ENCODE results near the gene SLC6A12.
"Not testable (repeated sequence)": the region's sequence is repeated elsewhere in the genome, so short reads cannot be mapped to it uniquely, and the experiment has no call there.

The SLC6A12 gene

DNA sequence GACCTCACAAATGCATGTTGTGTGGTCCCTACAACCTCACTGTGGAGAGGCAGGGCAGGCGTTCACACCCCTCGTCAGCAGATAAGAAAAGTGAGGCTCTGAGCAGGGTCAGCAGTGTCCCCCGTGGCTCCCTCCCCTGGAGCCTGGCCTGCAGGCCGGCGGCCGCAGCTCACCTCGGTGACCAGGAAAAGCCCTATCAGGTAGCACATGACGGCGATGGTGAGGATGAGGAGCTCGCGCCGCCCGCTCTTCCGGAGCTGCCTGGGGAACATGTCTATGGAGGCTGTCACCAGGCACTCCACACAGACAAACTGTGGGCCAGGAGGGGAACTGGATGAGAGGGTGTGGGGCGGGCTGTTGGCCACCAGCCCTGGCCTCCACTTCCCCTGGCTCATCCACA lies 18.0 kb downstream of the SLC6A12 start:
- DNase-seq: no peak

DNA sequence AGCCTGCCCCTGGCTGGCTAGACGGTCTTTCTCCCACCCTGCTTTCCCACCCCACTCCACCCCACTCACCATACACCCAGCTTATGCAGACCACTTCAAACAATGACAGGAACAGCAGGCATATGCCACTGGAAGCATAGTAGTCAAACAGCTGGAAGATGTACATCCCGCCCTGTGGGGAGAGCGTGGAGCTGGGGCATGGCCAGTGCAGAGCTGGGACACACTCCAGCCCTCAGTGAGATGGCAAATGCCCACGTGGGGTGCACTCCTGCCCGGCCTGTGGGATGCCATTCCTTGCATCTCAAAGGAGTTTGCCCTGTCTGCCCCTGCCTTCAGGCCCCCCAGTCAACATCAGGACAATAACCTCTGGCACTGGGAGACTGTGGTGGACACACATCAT lies 18.8 kb downstream of the SLC6A12 start:
- DNase-seq: no peak

DNA sequence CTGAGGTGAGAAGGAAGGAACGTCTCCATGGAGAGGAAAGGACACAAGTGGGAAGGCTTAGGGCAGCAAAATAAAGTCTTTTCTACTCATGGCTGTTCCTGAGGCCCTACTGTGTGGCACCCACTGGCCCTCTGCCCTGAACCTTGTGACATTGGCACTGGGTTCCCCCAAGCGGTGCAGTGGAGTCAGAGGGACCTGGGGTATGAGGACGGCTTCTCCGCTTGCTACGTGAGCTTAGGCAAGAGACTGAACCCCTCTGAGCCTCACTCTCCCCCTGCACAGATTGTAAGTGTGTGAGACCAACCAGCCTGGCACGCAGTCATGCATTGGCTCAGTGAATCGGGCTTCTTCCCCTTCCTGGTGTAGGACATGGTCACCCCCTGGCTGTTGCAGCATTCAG lies 19.7 kb downstream of the SLC6A12 start:
- no peak for DNase-seq

DNA sequence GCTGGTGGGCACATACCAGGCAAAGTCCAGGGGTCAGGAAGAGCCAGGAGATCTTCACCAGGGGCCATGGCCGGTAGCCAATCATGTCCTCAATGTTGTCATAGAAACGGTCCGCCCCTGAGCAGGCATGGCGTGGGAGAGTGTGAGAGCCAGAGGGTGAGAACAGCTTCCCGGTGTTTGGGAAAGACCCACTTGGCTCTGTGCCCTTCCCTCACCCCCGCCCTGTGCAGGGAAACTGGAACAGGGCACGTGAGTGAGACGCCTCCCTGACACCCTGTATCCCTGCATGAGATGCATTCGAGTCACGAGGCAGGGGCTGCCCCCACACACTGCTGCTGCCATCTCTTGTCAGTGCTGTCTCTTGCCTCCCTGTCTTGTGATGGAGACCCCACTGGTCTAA lies 20.7 kb downstream of the SLC6A12 start:
- no peak for DNase-seq

DNA sequence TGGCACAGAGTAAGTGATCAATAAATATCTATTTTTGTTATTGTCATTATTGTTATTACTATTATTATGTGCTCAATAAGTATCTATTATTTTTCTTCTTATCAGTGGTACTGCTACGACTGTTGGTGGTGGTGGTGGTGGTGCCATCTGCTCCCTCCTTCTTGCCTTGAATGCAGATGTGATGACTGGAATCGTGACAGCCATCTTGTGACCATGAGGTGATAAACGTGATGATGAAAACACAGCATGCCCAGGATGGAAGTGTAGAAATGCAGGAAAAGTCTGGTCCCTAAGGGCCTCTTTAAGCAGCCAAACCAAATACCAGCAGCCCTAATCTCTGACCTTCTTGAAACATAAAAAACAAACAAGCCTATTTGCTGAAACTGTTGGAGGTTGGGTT lies 22.4 kb downstream of the SLC6A12 start:
- DNase-seq: no peak

DNA sequence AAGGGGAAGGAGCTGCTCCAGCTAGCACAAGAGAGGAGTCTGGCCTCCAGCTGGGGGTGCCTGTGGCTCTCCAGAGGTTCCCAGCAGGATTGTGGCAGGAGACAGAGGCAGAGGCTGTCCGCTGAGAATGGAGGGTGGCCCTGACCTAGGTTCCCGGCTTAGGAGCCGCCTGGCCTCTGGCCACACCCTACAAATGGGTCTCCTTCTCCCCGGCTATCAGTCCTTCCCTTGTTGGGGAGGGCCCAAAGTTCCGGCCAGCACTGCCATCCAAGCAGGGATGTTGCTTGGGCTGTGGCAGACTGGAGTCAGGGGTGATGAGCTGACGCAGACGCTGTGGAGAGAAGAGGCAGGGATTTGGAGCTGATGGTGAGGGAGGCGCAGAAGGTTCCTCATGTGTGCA lies 23.1 kb downstream of the SLC6A12 start:
- no peak for DNase-seq

DNA sequence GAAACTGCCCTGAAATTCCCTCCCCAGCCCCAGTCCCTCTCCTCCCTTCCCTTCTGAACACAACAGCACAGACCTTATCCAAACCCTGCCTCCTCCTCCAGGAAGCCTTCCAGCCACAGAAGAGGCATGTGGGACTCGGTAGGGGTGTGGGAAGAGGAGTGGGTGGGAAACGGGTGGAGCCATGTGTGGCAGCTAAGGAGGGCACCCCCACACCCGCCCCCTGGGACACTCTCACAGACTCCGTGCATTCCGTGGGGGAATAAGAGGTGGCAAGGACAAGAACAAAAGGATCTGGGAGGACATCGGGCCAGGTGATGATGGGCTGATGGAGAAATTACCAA lies 24.4 kb downstream of the SLC6A12 start:
- DNase-seq: no peak

DNA sequence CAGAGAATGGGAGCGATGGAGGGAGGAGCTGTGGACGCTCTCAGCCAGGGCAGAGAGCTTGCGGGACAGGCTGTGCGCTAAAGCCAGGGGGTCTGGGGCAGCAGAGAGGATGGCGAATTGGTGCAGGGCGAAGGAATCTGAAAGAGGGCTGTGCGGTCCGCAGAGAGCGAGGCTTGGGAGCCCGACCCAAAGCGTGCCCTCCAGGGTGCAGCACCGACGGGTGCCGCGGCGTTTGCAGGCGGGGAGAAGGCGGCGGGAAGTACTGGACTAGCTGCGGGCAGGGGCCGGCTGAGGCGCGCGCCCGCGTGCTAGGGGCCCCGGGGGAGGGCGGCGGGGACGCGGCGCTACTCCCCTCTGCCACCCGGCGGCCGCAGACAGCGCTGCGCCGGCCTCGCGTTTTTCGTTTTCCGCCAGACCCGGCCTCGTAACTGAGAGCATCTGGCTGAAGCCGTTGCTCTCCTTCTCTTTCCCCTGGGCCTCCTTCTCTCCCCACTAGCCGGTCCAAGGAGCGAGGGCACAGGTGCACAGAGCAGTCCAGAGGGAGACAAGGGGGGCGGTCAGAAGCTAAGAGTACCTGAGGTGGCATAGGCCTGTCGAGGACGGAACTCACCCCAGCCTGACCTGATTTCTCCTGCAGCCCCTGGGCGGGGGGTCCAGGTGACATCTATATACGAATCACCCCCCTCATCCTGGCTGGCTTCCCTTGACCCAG lies 24.9 kb downstream of the SLC6A12 start:
- DNase-seq: peak; percentile 68

DNA sequence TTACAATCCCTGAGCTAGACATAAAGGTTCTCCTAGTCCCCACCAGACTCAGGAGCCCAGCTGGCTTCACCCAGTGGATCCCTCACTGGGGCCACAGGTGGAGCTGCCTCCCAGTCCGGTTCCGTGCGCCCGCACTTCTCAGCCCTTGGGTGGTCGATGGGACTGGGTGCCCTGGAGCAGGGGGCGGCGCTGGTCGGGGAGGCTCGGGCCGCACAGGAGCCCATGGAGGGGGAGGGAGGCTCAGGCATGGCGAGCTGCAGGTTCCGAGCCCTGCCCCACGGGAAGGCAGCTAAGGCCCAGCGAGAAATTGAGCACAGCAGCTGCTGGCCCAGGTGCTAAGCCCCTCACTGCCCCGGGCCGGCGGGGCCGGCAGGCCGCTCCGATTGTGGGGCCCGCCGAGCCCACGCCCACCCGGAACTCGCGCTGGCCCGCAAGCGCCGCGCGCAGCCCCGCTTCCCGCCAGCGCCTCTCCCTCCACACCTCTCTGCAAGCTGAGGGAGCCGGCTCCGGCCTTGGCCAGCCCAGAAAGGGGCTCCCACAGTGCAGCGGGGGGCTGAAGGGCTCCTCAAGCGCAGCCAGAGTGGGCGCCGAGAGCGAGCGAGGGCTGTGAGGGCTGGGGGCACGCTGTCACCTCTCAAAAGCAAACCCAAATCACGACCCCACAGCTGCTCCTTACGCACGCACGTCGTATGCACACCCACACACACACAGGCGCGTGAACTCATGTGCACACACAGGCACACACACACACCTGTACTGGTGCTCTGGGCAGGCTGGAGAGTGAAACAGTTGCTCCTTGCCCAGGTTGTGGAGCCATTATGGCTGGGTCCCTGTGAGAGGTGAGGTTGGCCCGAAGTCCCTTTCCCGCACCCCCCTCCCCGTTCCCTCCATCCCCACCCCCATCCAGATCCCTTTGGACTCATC lies 25.7 kb downstream of the SLC6A12 start:
- DNase-seq: not testable (repeated sequence)

DNA sequence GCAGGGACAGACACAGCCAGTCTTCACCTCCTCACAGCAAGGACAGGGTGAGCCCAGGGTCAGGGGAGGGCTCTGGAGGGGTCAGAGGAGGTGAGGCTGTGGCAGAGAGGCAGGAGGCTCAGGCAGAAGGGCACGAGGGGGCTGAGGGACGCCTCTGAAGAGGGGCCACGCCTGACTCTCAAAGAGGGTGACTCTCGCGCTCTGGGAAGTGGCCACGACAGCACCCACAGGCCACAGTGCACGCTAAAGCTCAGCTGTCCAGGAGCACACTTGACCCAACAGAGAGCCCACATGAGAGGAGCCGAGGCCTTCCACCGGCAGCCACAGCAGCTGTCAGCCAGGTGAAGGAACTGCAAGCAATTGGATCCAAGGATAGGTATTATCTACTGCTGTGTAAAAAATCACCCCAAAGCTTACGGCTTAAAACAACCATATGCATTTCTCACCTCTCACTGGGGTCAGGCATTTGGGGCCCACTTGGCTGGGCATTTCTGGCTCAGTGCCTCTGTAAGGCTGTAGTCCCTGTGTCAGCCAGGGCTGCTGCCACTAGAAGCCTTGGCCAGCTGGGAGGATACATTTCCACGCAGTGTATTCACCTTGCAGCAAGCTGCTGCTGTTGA lies 27.8 kb downstream of the SLC6A12 start:
- DNase-seq: no peak

DNA sequence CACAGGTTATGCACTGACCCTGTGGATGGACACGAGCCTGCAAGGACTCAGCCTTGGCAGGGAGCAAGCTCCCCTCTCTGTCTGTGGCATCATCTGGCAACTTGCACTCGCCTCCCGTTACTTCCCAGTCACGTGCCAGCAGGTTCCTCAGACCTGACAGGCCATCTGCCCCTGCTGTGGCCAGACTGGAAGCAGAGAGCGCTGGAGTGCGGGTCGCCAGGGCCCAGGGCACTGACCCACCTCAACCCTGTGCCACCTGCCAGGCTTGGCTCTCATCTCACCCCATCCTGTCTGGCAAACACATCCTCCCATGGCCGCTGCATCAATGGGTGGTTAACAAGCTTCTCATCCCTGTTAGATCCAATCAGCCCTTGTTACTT lies 28.4 kb downstream of the SLC6A12 start:
- DNase-seq: no peak

DNA sequence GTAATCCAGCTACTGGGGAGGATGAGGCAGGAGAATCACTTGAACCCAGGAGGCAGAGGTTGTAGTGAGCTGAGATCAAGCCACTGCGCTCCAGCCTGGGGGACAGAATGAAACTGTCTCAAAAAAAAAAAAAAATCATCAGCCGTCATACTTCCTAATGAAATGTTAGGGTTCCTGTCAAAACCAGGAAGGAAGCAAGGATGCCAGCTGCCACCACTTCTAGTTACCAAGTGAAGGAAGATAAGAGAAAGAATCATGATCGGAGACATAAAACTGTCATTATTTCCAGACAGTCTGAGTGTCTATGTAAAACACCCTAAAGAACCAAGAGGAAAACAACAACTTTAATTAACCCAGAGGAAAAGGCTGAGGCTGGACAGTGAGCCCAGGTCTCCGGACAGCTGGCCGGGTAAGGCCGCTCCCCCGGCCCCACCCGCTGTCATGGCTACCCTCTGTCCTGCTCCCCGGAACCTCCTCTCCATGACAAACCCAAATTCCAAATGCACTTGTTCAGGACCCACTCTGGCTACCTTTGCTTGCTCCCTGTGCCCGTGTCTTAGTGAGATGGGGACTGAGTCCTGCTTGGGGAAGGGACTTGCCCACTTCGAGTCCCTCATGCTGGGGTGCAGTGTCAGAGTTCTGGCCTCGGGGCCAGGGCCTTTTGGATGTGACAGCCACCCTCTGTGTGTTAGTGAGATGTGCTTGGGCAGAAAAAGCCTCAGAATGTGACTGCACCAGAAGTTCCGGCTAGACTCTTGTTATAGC lies 29.0 kb downstream of the SLC6A12 start:
- no peak for DNase-seq

DNA sequence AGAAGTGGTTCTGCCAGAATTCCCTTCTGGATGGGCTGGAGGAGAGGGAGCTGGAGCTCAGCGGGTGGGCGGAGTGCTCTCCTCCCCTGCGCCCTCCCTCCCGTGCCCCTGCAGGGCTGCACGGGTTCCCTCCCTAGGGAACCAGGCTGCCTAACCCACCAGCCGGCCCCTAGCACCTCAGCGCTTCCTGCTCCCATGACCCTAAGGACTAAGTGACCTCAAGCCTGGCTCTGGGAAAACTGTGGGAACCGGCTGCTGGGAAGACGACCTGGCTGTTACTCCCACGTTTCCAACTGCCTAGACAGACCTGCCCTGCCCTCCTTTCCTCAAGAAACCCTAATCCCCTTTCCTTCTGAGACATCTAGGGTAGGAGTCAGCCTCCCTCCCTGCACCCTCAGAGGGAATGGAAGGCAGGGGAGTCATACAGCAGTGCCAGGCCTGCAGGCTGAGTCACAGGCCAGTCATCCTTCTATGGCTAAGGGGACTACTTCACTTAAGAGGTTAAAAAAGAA lies 31.5 kb downstream of the SLC6A12 start:
- no peak for DNase-seq

DNA sequence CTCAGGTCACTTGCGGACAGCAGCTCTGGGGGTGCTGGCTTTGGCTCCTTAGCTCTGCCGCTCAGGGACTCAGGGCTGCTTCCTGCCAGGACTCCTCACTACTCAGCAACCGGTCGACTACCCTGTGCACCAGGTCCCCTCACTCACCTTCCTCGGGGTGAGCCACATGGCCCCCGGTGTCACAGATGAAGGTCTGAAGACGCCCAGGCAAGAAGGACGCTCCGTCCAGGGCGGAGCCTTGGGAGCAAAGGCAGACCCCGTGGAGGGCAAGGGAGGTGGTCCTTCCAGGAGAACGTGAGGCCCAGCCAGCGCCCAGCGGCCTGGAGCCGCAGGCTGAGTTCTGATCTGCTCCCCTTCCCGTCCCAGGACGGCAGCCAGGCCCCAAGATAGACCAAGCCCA lies 32.0 kb downstream of the SLC6A12 start:
- DNase-seq: no peak

DNA sequence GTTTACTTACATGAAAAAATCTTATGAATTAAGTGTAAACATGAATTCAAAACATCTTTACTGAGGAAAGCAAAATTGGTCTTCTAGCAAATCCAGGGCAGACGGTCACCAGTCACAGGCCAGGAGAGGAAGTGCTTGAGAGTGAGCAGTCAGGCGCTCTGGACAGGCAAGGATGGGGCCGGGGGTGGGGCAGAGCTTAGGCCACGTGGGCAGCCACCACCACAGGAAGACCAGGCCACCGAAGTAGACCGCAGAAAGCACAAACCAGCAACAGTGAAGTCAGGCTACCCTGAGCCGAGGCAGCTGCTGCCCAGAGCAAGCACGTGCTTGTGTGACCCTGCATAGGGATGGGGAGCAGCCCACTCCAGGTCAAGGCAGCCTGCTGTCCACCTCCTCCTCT lies 33.5 kb downstream of the SLC6A12 start:
- DNase-seq: no peak

DNA sequence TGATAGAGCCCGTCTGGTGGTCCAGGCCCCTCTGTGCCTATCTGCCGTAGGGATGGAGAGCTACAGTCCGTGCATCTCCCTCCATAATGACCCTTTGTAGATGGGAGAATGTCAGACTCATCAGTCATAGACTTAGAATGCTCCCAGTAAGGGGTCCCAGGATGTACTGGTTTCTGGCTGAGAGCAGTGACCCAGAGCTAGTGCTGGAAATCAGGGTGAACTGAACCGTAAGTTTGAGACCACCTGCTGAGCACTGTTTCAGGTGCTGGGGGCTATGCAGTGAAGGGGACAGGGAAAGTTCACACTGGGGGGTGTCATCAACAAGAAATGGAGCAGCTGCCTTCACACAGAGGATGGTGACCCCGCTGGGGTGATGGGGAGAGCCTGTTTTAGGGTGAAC lies 34.1 kb downstream of the SLC6A12 start:
- no peak for DNase-seq

DNA sequence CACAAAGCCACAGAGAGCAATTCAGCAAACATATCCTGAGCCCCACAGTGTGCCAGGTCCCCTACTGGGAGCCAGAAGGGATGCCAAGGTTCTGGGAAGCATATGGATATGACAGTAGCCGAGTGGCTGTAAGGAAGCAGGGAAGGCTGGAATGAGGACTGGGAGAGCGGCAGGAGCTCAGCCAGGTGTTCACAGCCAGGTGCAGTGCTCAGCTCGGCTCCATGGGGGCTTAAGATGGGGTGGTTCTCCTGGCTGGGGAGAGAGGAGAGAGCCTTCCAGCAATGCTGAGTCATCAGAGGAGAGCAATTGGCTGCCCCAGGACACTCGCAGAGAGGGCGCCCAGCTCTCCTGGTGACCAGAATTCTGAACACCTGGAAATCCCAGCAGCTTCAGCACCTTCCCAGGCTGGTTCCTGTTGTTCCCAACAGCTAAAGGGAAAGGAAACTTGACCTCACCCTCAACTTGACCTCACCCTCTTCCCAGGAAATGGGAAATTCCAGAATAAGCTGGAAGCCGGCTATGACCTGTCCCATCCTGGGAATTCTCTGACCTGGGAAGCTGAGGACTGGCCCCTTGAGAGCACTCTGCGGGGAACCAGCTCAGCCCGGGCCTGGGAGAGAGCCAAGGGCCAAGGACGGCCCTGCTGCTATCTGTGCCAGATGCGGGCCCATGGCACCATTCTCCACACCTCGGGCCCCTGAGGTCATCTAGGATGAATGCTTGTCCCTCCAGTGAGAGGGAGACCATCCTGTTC lies 34.6 kb downstream of the SLC6A12 start:
- no peak for DNase-seq

DNA sequence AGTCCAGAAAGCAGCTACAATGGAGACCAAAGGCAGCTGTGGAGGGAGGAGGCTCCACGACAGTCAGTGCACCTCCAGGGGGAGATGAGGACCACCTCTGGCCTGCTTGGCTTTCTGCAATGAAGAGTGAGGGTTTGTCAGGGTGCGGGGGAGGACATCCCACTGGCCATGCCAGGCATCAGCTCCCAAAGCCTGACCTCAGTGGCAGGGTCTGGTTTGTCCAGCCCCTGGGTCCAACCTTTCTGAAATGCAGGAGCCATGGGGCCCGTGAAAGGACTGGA lies 35.2 kb downstream of the SLC6A12 start:
- no peak for DNase-seq

DNA sequence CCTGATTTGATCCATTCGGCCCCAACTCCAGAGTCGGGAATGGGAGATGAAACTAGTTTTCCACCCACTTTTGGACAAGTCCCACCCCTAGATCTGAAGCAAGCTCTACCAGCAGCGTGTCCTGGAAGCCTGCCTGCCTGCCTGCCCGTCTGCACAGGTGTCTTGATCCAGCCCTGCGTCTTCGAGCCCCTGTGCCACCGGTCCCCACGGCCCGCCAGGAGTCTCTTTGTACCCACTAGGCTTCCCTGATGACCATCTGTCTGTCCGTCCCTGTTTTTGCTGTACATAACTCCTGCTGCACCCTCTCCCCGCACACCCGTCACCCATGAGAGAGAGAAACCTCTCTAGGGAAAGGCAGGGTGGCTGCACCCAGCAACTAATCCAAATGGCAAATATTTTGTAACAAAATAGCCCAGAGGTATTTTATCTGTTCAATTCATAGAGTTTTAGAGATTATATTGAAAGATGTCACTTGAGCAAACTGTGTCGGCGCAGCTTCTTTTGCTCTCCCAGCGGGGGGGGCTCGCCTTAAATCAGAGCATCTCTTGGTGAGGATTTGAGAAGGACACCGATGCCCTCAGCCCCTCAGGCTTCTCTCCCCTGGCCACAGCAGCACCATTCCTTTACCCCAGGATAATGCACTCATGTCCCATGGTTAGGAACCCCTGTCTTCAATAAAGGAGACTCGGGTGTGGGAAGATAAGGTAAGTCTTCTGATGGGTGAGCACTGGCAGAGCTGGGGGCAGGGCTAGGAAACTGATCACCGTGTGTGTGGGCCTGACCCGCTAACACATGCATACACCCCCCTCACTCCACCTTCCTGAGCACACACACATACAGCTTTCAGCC lies 35.8 kb downstream of the SLC6A12 start:
- DNase-seq: no peak

DNA sequence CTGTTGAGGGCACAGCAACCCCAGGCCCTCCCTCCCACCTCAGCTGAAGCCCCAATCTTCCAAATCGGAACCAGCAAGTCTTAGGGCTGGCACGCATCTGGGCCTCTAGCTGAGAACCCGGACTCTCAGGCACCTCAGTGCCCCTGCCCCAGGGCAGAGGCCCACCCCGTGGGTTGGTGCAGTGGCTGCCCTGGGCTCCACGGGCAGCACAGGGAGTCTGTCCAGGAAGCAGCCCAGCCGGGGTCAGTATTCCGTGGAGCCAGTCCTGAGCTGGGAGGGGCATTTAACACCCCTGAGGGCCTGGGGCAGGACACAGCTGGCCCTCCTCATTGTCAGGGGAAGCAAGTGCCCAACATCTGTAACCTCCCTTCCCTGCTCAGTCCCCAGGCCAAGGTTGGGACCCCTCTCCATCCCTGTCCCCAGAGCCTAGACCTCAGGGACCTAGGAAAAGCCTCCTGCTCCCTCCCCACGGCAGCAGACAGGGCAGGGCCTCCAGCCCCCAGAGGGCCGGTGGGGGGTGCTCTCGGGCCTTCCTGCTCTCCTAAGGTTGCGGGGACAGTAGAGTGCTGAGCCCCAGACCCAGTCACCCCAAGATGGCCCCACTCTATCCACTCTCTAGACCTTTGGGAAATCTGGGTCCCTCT lies 36.5 kb downstream of the SLC6A12 start:
- no peak for DNase-seq

Measured in activated effector memory CD4-positive, alpha-beta T cell treated with anti-CD3 and anti-CD28 coated beads, Interleukin-2, amount 50 U/mL, for 16 hours (primary cell).